SW480 (cell line): ENCODE measurements around the gene MPHOSPH9.
"Not testable (repeated sequence)": the region's sequence is repeated elsewhere in the genome, so short reads cannot be mapped to it uniquely, and the experiment has no call there.

Experiments used
- DNase-seq: peaks from one replicate; pipeline ENCODE4 v3.0.0-alpha.2; 2016; ENCODE audit warnings: low spot score

MPHOSPH9 gene

GRCh38 chr12:123227581-123228258 lies 5.2 kb downstream of the MPHOSPH9 start:
- DNase-seq = no peak

GRCh38 chr12:123225443-123225842 lies 7.5 kb downstream of the MPHOSPH9 start:
- DNase-seq = no peak

GRCh38 chr12:123223241-123223668 lies 9.7 kb downstream of the MPHOSPH9 start:
- DNase-seq = no peak

GRCh38 chr12:123207815-123208214 lies 25.1 kb downstream of the MPHOSPH9 start:
- not testable (repeated sequence) for DNase-seq

- not testable (repeated sequence) for DNase-seq
Measured at GRCh38 chr12:123206794-123207193, 26.1 kb downstream of the MPHOSPH9 start.

GRCh38 chr12:123200414-123200813 lies 32.5 kb downstream of the MPHOSPH9 start:
- DNase-seq = no peak

- no peak for DNase-seq
Measured at GRCh38 chr12:123199936-123200335, 33.0 kb downstream of the MPHOSPH9 start.

- DNase-seq = no peak
Measured at GRCh38 chr12:123187637-123188036, 45.3 kb downstream of the MPHOSPH9 start.

- DNase-seq = no peak
Measured at GRCh38 chr12:123180171-123180570, 52.8 kb downstream of the MPHOSPH9 start.

GRCh38 chr12:123171967-123172366 lies 61.0 kb downstream of the MPHOSPH9 start:
- DNase-seq = no peak

GRCh38 chr12:123167329-123167728 lies 65.6 kb downstream of the MPHOSPH9 start:
- no peak for DNase-seq

GRCh38 chr12:123165537-123165936 lies 67.4 kb downstream of the MPHOSPH9 start:
- DNase-seq = no peak

- no peak for DNase-seq
Measured at GRCh38 chr12:123164710-123165261, 68.2 kb downstream of the MPHOSPH9 start.

GRCh38 chr12:123164222-123164621 lies 68.7 kb downstream of the MPHOSPH9 start:
- no peak for DNase-seq

GRCh38 chr12:123163227-123163626 lies 69.7 kb downstream of the MPHOSPH9 start:
- DNase-seq = no peak

GRCh38 chr12:123160801-123161487 lies 72.0 kb downstream of the MPHOSPH9 start:
- no peak for DNase-seq

- DNase-seq = no peak
Measured at GRCh38 chr12:123153906-123154305, 79.0 kb downstream of the MPHOSPH9 start.

GRCh38 chr12:123152833-123153232 lies 80.1 kb downstream of the MPHOSPH9 start:
- DNase-seq = no peak

- DNase-seq = no peak
Measured at GRCh38 chr12:123151457-123152454, 81.2 kb downstream of the MPHOSPH9 start.

- DNase-seq = peak; percentile 55
Measured at GRCh38 chr12:123150744-123151456, 82.0 kb downstream of the MPHOSPH9 start, which contains the start of gene PITPNM2. Gene PITPNM2, minus strand, starts transcription at chr12:123151090. Its CDS starts 116,500 bp downstream, at chr12:123034590.

- peak; percentile 20 for DNase-seq
Measured at GRCh38 chr12:123150275-123150743, 82.6 kb downstream of the MPHOSPH9 start.
